Mucosa of stomach (tissue), 1 donor: ENCODE data around the gene IRF3.

Experiments used
- H3K27me3 ChIP-seq: one replicate; pipeline ENCODE4 v1.7.0; 2013; ENCODE audit warnings: mild to moderate bottlenecking, low read length; ENCODE audit not compliant: control insufficient read depth, insufficient read depth
- H3K36me3 ChIP-seq: one replicate; pipeline ENCODE4 v1.7.0; 2013; ENCODE audit warnings: low read length; ENCODE audit not compliant: control insufficient read depth, insufficient read depth
- H3K4me1 ChIP-seq: one replicate; pipeline ENCODE4 v1.7.0; 2013; ENCODE audit warnings: mild to moderate bottlenecking, low read length; ENCODE audit not compliant: control insufficient read depth, insufficient read depth
- H3K4me3 ChIP-seq: one replicate; pipeline ENCODE4 v1.7.0; 2013; ENCODE audit warnings: low read length
- H3K9ac ChIP-seq: one replicate; pipeline ENCODE4 v1.7.0; 2013; ENCODE audit warnings: mild to moderate bottlenecking, low read length, moderate library complexity
- H3K9me3 ChIP-seq: one replicate; pipeline ENCODE4 v1.7.0; 2013; ENCODE audit warnings: mild to moderate bottlenecking, low read length, moderate library complexity; ENCODE audit not compliant: control insufficient read depth
- donor health status: Pancreatic carcinoma.

IRF3 gene, protein sequence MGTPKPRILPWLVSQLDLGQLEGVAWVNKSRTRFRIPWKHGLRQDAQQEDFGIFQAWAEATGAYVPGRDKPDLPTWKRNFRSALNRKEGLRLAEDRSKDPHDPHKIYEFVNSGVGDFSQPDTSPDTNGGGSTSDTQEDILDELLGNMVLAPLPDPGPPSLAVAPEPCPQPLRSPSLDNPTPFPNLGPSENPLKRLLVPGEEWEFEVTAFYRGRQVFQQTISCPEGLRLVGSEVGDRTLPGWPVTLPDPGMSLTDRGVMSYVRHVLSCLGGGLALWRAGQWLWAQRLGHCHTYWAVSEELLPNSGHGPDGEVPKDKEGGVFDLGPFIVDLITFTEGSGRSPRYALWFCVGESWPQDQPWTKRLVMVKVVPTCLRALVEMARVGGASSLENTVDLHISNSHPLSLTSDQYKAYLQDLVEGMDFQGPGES

GRCh38 chr19:49665351-49666119 lies at the start of gene IRF3, which contains the start of gene BCL2L12:
IRF3 (minus strand) TSS chr19:49665857; CDS start chr19:49664838, 1,019 bp downstream.
BCL2L12 (plus strand) TSS chr19:49665933; CDS start chr19:49666693, 760 bp downstream.
- H3K36me3 ChIP-seq, result peaks cover 4% of the 10 kb centered on the region
- peak within 1 kb of the TSS; percentile 61 for H3K9ac ChIP-seq
- peak within 1 kb of the TSS; percentile 89 for H3K4me3 ChIP-seq
- H3K9me3 ChIP-seq, result no peaks in the 10 kb centered on the region
- H3K27me3 ChIP-seq, result no peaks in the 10 kb centered on the region
- peaks cover 14% of the 10 kb centered on the region for H3K4me1 ChIP-seq

- Histone ChIP-seq H3K27me3 (no peaks in the 10 kb centered on the region), H3K36me3 (no peaks in the 10 kb centered on the region), H3K9ac (no peak overlapping the region), H3K9me3 (no peaks in the 10 kb centered on the region), H3K4me1 (no peaks in the 10 kb centered on the region), H3K4me3 (no peak overlapping the region)
Measured at GRCh38 chr19:49713236-49713845, 47.7 kb upstream of the IRF3 start.

GRCh38 chr19:49712397-49712859 lies 46.8 kb upstream of the IRF3 start:
- H3K27me3 ChIP-seq, result no peaks in the 10 kb centered on the region
- no peaks in the 10 kb centered on the region for H3K4me1 ChIP-seq
- no peaks in the 10 kb centered on the region for H3K36me3 ChIP-seq
- no peaks in the 10 kb centered on the region for H3K9me3 ChIP-seq
- H3K4me3 ChIP-seq, result no peak overlapping the region
- no peak overlapping the region for H3K9ac ChIP-seq

DNA sequence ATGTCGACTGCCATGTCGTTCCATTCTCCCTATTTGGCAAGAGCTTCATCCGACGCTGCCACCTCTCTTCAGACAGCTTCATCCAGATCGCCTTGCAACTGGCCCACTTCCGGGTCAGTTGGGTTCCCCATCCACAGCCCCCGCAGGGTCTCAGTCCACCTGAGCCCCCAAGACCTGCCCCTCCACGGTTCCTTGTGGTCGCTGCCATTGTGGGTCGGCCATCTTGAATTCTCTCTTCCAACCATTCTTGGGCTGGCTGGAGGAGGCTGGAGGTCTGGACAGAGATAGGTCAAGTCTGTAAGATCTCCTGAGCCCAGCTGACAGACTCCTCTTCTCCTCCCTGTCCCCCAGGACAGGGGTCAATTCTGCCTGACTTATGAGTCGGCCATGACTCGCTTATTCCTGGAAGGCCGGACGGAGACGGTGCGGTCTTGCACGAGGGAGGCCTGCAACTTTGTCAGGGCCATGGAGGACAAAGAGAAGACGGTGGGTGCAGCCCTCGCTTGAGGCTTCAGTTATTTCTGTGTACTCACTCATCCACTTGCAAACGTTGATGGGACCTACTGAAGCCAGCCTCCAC lies 44.8 kb upstream of the IRF3 start:
- no peaks in the 10 kb centered on the region for H3K9me3 ChIP-seq
- H3K36me3 ChIP-seq, result no peaks in the 10 kb centered on the region
- H3K9ac ChIP-seq, result no peak overlapping the region
- no peak overlapping the region for H3K4me3 ChIP-seq
- no peaks in the 10 kb centered on the region for H3K27me3 ChIP-seq
- H3K4me1 ChIP-seq, result no peaks in the 10 kb centered on the region

DNA sequence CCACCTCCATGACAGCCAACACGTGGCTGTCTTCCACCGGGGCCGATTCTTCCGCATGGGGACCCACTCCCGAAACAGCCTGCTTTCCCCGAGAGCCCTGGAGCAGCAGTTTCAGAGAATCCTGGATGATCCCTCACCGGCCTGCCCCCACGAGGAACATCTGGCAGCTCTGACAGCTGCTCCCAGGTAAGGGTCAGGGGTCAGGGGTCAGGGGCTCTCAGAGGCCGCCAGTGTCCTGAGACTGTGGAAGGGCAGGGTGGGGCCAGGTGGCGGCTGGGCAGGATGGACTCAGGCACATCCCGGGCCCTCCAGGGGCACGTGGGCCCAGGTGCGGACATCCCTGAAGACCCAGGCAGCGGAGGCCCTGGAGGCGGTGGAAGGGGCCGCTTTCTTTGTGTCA lies 40.3 kb upstream of the IRF3 start:
- Histone ChIP-seq H3K36me3 (no peaks in the 10 kb centered on the region), H3K4me1 (no peaks in the 10 kb centered on the region), H3K9me3 (no peaks in the 10 kb centered on the region), H3K9ac (no peak overlapping the region), H3K27me3 (peaks cover 1% of the 10 kb centered on the region), H3K4me3 (no peak overlapping the region)

GRCh38 chr19:49704888-49705642 lies 39.4 kb upstream of the IRF3 start:
- H3K4me3 ChIP-seq, result no peak overlapping the region

GRCh38 chr19:49701271-49701786 lies 35.7 kb upstream of the IRF3 start:
- Histone ChIP-seq H3K9ac (no peak overlapping the region), H3K36me3 (no peaks in the 10 kb centered on the region), H3K4me3 (no peak overlapping the region), H3K27me3 (peaks cover 8% of the 10 kb centered on the region), H3K4me1 (no peaks in the 10 kb centered on the region), H3K9me3 (no peaks in the 10 kb centered on the region)

More at GRCh38 chr19:49704888-49705642, 39.4 kb upstream of the IRF3 start:
- no peaks in the 10 kb centered on the region for H3K4me1 ChIP-seq
- no peak overlapping the region for H3K9ac ChIP-seq
- H3K27me3 ChIP-seq, result peaks cover 8% of the 10 kb centered on the region
- H3K9me3 ChIP-seq, result no peaks in the 10 kb centered on the region
- H3K36me3 ChIP-seq, result no peaks in the 10 kb centered on the region

- no peaks in the 10 kb centered on the region for H3K9me3 ChIP-seq
- no peak overlapping the region for H3K4me3 ChIP-seq
- H3K4me1 ChIP-seq, result no peaks in the 10 kb centered on the region
- no peaks in the 10 kb centered on the region for H3K36me3 ChIP-seq
- H3K27me3 ChIP-seq, result peaks cover 8% of the 10 kb centered on the region
- no peak overlapping the region for H3K9ac ChIP-seq
Measured at GRCh38 chr19:49700563-49700962, 34.9 kb upstream of the IRF3 start.

GRCh38 chr19:49699364-49699763 lies 33.7 kb upstream of the IRF3 start:
- no peak overlapping the region for H3K9ac ChIP-seq
- no peak overlapping the region for H3K4me3 ChIP-seq
- H3K36me3 ChIP-seq, result no peaks in the 10 kb centered on the region
- no peaks in the 10 kb centered on the region for H3K9me3 ChIP-seq
- H3K4me1 ChIP-seq, result no peaks in the 10 kb centered on the region
- peaks cover 8% of the 10 kb centered on the region for H3K27me3 ChIP-seq

DNA sequence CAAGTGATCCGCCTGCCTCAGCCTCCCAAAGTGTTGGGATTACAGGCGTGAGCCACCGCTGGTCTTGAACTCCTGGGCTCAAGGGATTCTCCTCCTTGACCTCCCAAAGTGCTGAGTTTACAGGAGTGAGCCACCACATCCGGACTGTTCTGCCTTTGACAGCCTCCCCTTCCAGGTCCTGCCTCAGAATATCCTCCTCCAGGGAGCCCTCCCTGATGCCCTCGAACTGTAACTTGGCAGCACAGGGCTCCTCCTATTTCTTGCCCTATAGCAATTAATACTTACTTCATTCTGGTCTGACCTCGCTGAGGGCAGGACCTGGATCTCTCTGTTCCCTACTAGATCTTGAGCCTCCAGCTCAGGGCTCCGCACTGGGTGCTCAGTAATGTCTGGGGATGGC lies 31.2 kb upstream of the IRF3 start:
- H3K9me3 ChIP-seq, result no peaks in the 10 kb centered on the region
- no peaks in the 10 kb centered on the region for H3K36me3 ChIP-seq
- peaks cover 8% of the 10 kb centered on the region for H3K27me3 ChIP-seq
- H3K9ac ChIP-seq, result no peak overlapping the region
- H3K4me1 ChIP-seq, result no peaks in the 10 kb centered on the region
- H3K4me3 ChIP-seq, result no peak overlapping the region

GRCh38 chr19:49696115-49696514 lies 30.5 kb upstream of the IRF3 start:
- H3K4me3 ChIP-seq, result no peak overlapping the region
- H3K27me3 ChIP-seq, result peaks cover 14% of the 10 kb centered on the region
- H3K9ac ChIP-seq, result no peak overlapping the region
- H3K9me3 ChIP-seq, result no peaks in the 10 kb centered on the region
- no peaks in the 10 kb centered on the region for H3K4me1 ChIP-seq
- H3K36me3 ChIP-seq, result no peaks in the 10 kb centered on the region
